GM12878 (cell line): Measurements from ENCODE around the gene DKKL1. TPM values are rescaled to one million over a fixed set of nuclear protein-coding genes. Genes with fewer than 3 reads are reported as not detected.

Experiments used
- BHLHE40 ChIP-seq, 2 experiments: fragments of 450-650 bp in 1 of 2; IDR thresholded peaks; 2 replicates each; pipeline ENCODE4 v1.6.1; 2011 to 2017; ENCODE audit warnings: low read depth in 2 of 2, borderline replicate concordance in 1 of 2, improper control_type of control experiment in 1 of 2, low read length in 1 of 2, mild to moderate bottlenecking in 1 of 2
- BMI1 ChIP-seq: fragments of 450-650 bp; IDR thresholded peaks from 2 replicates; pipeline ENCODE4 v1.6.1; 2016; ENCODE audit warnings: mild to moderate bottlenecking, moderate library complexity, borderline replicate concordance
- CREM ChIP-seq: IDR thresholded peaks from 2 replicates; pipeline ENCODE4 v1.6.1; 2014; ENCODE audit warnings: antibody characterized with exemption, low read depth
- EGR1 ChIP-seq, 2 experiments: IDR thresholded peaks; 1 replicate in 1 of 2; 2 replicates in 1 of 2; pipeline ENCODE4 v1.6.1; 2011 to 2012; ENCODE audit warnings: low read depth in 2 of 2, low read length in 2 of 2, borderline replicate concordance in 1 of 2, mild to moderate bottlenecking in 1 of 2, moderate library complexity in 1 of 2
- ESRRA ChIP-seq: IDR thresholded peaks from 2 replicates; pipeline ENCODE4 v1.6.1; 2012; ENCODE audit warnings: mild to moderate bottlenecking, low read length, improper control_type of control experiment
- EZH2 ChIP-seq: IDR thresholded peaks from 2 replicates; pipeline ENCODE4 v1.6.1; 2012; ENCODE audit warnings: low read depth, mild to moderate bottlenecking, control low read depth, inconsistent platforms, low read length, borderline replicate concordance; ENCODE audit not compliant: control insufficient read depth
- KDM1A ChIP-seq: fragments of 200-600 bp; sonication (generic); IDR thresholded peaks from 2 replicates; pipeline ENCODE4 v1.6.1; 2016; ENCODE audit warnings: borderline replicate concordance
- MYB ChIP-seq: fragments of 150-350 bp; IDR thresholded peaks from 2 replicates; pipeline ENCODE4 v1.6.1; 2014; ENCODE audit warnings: mild to moderate bottlenecking, low read depth, low read length, borderline replicate concordance
- NRF1 ChIP-seq: conservative IDR thresholded peaks from 2 replicates; pipeline ENCODE4 v1.6.1; 2011; ENCODE audit warnings: mild to moderate bottlenecking, low read depth, low read length, improper control_type of control experiment
- POU2F2 ChIP-seq: IDR thresholded peaks from 3 replicates; pipeline ENCODE4 v1.6.1; 2011; ENCODE audit warnings: low read depth, mild to moderate bottlenecking, low read length, borderline replicate concordance
- SIX5 ChIP-seq: IDR thresholded peaks from 2 replicates; pipeline ENCODE4 v1.6.1; 2011; ENCODE audit warnings: mild to moderate bottlenecking, low read depth, low read length, moderate library complexity; ENCODE audit not compliant: severe bottlenecking
- SP1 ChIP-seq: IDR thresholded peaks from one replicate; pipeline ENCODE4 v1.6.1; 2011; ENCODE audit warnings: low read depth, low read length
- SREBF1 ChIP-seq: IDR thresholded peaks from 2 replicates; pipeline ENCODE4 v1.6.1; 2012; ENCODE audit warnings: mild to moderate bottlenecking, low read length
- ZNF24 ChIP-seq: fragments of 450-650 bp; IDR thresholded peaks from 2 replicates; pipeline ENCODE4 v1.6.1; 2017; ENCODE audit warnings: antibody characterized with exemption, mild to moderate bottlenecking
- polyA plus RNA-seq, 11 experiments: library from polyadenylated mRNA; depleted of rRNA in 4 of 11; unstranded in 6 of 11; stranded (reverse) in 5 of 11; fragments of >200 nt; fragmentation: Nextera tagmentation in 4 of 11; fragmentation: Illumina TruSeq in 1 of 11; extraction: Ambion mirVana in 4 of 11; extraction: Trizol in 1 of 11; gene quantifications; 1 replicate in 1 of 11; 2 replicates in 10 of 11; pipeline versions ENCODE4 v1.2.1 to v1.2.3, GENCODE V29; 2011 to 2016; ENCODE audit warnings: inconsistent platforms in 2 of 11, missing spikeins in 2 of 11, low read depth in 1 of 11
- total RNA-seq, 4 experiments: library from RNA; depleted of rRNA in 3 of 4; stranded (reverse); fragments of >200 nt in 3 of 4; fragmentation: Illumina TruSeq in 1 of 4; extraction: Trizol in 1 of 4; gene quantifications; 2 replicates each; pipeline versions ENCODE4 v1.2.1 to v1.2.3, GENCODE V29; 2013 to 2021
- TF ChIP-seq, protein P1 (sequence below): fragments of 450-650 bp; conservative IDR thresholded peaks from 2 replicates; pipeline ENCODE4 v1.6.1; 2017; ENCODE audit warnings: mild to moderate bottlenecking, moderate library complexity
- TF ChIP-seq, protein P2 (sequence below): fragments of 450-650 bp; IDR thresholded peaks from 2 replicates; pipeline ENCODE4 v1.6.1; 2017; ENCODE audit warnings: antibody characterized with exemption, mild to moderate bottlenecking, moderate library complexity
- TF ChIP-seq, protein P3 (sequence below): IDR thresholded peaks from 2 replicates; pipeline ENCODE4 v1.6.1; 2011; ENCODE audit warnings: mild to moderate bottlenecking, low read depth, low read length, moderate library complexity; ENCODE audit not compliant: insufficient replicate concordance
- TF ChIP-seq, protein P4 (sequence below): IDR thresholded peaks from 2 replicates; pipeline ENCODE4 v1.6.1; 2011; ENCODE audit warnings: borderline replicate concordance, low read depth, mild to moderate bottlenecking, moderate library complexity, mixed read lengths, low read length; ENCODE audit not compliant: insufficient read depth; ENCODE audit errors: extremely low read length

DKKL1 gene
- total and polyA plus RNA-seq, 10 of the 15 experiments (the other 5 are each of a cell fraction or from before 2014, with no cell fraction given) = not detected

DNA sequence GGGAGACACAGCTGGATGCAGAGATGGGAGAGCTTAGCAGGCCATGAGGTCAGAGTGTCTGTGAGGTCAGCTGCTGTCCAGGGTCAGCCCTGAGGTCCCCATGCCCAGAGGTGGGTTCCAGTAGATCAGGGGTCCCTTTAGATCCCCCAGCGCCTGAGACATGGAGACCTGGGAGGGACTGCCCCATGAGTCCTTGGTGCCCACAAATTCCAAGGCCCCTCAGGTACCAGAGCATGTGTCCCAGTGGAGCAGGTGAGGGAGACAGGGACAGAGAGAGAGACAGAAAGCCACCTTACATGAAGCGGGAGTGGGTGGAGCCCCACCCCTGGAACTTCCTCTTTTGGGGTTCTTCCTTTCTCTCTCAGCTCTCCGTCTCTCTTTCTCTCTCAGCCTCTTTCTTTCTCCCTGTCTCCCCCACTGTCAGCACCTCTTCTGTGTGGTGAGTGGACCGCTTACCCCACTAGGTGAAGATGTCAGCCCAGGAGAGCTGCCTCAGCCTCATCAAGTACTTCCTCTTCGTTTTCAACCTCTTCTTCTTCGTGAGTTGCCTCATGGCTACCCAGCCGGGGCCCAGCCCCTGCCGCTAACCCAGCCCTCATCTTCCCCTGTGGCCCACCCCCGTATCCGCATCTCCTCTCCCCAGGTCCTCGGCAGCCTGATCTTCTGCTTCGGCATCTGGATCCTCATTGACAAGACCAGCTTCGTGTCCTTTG, 28.4 kb upstream of the DKKL1 start, which contains the start of gene CD37 (continued):
- TF ChIP-seq, protein P1, sequence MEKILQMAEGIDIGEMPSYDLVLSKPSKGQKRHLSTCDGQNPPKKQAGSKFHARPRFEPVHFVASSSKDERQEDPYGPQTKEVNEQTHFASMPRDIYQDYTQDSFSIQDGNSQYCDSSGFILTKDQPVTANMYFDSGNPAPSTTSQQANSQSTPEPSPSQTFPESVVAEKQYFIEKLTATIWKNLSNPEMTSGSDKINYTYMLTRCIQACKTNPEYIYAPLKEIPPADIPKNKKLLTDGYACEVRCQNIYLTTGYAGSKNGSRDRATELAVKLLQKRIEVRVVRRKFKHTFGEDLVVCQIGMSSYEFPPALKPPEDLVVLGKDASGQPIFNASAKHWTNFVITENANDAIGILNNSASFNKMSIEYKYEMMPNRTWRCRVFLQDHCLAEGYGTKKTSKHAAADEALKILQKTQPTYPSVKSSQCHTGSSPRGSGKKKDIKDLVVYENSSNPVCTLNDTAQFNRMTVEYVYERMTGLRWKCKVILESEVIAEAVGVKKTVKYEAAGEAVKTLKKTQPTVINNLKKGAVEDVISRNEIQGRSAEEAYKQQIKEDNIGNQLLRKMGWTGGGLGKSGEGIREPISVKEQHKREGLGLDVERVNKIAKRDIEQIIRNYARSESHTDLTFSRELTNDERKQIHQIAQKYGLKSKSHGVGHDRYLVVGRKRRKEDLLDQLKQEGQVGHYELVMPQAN = 0 out of 2 replicates have a peak, but pooled peaks have one; percentile 0
- TF ChIP-seq, protein P2, sequence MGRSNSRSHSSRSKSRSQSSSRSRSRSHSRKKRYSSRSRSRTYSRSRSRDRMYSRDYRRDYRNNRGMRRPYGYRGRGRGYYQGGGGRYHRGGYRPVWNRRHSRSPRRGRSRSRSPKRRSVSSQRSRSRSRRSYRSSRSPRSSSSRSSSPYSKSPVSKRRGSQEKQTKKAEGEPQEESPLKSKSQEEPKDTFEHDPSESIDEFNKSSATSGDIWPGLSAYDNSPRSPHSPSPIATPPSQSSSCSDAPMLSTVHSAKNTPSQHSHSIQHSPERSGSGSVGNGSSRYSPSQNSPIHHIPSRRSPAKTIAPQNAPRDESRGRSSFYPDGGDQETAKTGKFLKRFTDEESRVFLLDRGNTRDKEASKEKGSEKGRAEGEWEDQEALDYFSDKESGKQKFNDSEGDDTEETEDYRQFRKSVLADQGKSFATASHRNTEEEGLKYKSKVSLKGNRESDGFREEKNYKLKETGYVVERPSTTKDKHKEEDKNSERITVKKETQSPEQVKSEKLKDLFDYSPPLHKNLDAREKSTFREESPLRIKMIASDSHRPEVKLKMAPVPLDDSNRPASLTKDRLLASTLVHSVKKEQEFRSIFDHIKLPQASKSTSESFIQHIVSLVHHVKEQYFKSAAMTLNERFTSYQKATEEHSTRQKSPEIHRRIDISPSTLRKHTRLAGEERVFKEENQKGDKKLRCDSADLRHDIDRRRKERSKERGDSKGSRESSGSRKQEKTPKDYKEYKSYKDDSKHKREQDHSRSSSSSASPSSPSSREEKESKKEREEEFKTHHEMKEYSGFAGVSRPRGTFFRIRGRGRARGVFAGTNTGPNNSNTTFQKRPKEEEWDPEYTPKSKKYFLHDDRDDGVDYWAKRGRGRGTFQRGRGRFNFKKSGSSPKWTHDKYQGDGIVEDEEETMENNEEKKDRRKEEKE = no peak
- no peak for TF ChIP-seq NRF1
- TF ChIP-seq SIX5 = no peak
- TF ChIP-seq BHLHE40 (IDR thresholded peaks at IDR 0.05; ENCODE audit: borderline replicate concordance in 1 of 2, low read depth in 2 of 2, low read length in 1 of 2) = 0 out of 4 replicates have a peak, but pooled peaks of 1 of the 2 experiments have one; percentile 2
- TF ChIP-seq, protein P3, sequence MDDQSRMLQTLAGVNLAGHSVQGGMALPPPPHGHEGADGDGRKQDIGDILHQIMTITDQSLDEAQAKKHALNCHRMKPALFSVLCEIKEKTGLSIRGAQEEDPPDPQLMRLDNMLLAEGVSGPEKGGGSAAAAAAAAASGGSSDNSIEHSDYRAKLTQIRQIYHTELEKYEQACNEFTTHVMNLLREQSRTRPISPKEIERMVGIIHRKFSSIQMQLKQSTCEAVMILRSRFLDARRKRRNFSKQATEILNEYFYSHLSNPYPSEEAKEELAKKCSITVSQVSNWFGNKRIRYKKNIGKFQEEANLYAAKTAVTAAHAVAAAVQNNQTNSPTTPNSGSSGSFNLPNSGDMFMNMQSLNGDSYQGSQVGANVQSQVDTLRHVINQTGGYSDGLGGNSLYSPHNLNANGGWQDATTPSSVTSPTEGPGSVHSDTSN = no peak
- TF ChIP-seq ZNF24 = no peak
- TF ChIP-seq EZH2 = no peak
- TF ChIP-seq ESRRA = no peak
- TF ChIP-seq MYB = no peak
- TF ChIP-seq BMI1 = no peak
- TF ChIP-seq KDM1A = no peak
- no peak for TF ChIP-seq SP1
- TF ChIP-seq POU2F2 = 0 out of 3 replicates have a peak, but pooled peaks have one; percentile 63
- peak in 1 of 2 experiments; percentile 21; a peak in 1 of 3 replicates for TF ChIP-seq EGR1 (IDR thresholded peaks at IDR 0.05; ENCODE audit: borderline replicate concordance in 1 of 2, low read depth in 2 of 2, low read length in 2 of 2)
- TF ChIP-seq SREBF1 = no peak
- TF ChIP-seq CREM = 0 out of 2 replicates have a peak, but pooled peaks have one; percentile 32
- TF ChIP-seq, protein P4, sequence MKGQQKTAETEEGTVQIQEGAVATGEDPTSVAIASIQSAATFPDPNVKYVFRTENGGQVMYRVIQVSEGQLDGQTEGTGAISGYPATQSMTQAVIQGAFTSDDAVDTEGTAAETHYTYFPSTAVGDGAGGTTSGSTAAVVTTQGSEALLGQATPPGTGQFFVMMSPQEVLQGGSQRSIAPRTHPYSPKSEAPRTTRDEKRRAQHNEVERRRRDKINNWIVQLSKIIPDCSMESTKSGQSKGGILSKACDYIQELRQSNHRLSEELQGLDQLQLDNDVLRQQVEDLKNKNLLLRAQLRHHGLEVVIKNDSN = no peak
